Measurements from ENCODE around the gene PACSIN3. TPM values are rescaled to one million over a fixed set of nuclear protein-coding genes. Genes with fewer than 3 reads are reported as not detected.

PACSIN3 gene
- total RNA-seq, 2 donors from 2014 or later = 48.0 to 66.6 TPM

DNA sequence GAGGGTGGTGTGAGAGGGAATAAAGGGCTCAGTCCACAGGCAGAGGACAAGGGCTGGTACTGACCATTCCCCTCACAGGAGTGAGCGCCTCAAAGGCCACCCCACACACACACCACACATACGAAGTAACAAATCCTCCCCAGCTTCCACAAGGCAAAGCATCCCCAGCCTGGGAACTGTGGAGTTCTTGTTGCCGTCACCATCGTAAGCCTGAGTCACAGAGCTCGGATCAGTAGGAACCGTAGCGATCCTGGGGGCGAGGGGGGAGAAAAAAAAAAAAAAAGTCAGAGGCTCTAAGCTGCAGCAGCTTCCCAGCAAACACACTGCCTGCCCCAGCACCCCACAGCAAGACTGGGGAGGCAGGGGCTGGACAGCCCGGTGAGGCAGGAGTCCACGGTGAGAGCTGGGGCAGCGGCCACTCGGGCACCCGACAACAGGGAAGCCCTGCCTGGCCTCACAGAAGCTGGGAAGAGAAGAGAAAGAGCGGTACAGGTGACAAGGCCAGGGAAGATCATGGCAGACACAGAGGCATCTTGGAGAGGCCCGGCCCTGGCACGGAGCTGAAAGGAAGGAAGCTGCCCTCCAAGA is 20.9 kb downstream of the PACSIN3 start:
- no peak overlapping the region for H3K4me3 Mint-ChIP-seq
- WGBS, 2 experiments (ENCODE audit: insufficient coverage in 1 of 2, insufficient read length in 1 of 2) = 94% methylated on average over 16 of the region's 16 CpGs; no CpG with 5 or more reads in 1 of the 2 experiments

GRCh38 chr11:47164321-47164720 is 21.9 kb downstream of the PACSIN3 start:
- Histone ChIP-seq H3K4me1 (ENCODE audit: control insufficient read depth, insufficient read depth, low read length) (no peaks in the 10 kb centered on the region), H3K9me3 (ENCODE audit: control insufficient read depth, low read length) (no peaks in the 10 kb centered on the region), H3K27me3 (ENCODE audit: control insufficient read depth, insufficient read depth, low read length, poor library complexity, severe bottlenecking) (no peaks in the 10 kb centered on the region), H3K27ac (ENCODE audit: low read depth, low read length) (no peak overlapping the region), H3K9ac (ENCODE audit: extremely low read depth, low read length, poor library complexity, severe bottlenecking) (no peak overlapping the region), H3K36me3 (ENCODE audit: control insufficient read depth, insufficient read depth, low read length) (peaks cover 52% of the 10 kb centered on the region), H3K4me3 (ENCODE audit: low read length) (no peak overlapping the region)
- H3K27ac Mint-ChIP-seq = peak overlapping the region; percentile 37
- no peaks in the 10 kb centered on the region for H3K27me3 Mint-ChIP-seq (ENCODE audit: insufficient read depth)
- no peak overlapping the region for H3K4me3 Mint-ChIP-seq
- 92 to 100% methylated on average over 3 to 4 of the region's 4 CpGs for WGBS, 2 experiments (ENCODE audit: insufficient coverage in 1 of 2, insufficient read length in 1 of 2)
- peaks cover 42% of the 10 kb centered on the region for H3K36me3 Mint-ChIP-seq (ENCODE audit: low read depth)
- no peak for TF ChIP-seq CTCF (conservative IDR thresholded peaks at IDR 0.05)
- no peaks in the 10 kb centered on the region for H3K4me1 Mint-ChIP-seq
- DNase-seq = no peak
- no peaks in the 10 kb centered on the region for H3K9me3 Mint-ChIP-seq

More for the DNA sequence above, 20.9 kb downstream of the PACSIN3 start:
- no peaks in the 10 kb centered on the region for H3K27me3 ChIP-seq (ENCODE audit: control insufficient read depth, insufficient read depth, low read length, poor library complexity, severe bottlenecking)
- no peak overlapping the region for H3K4me3 ChIP-seq (ENCODE audit: low read length)
- H3K9ac ChIP-seq (ENCODE audit: extremely low read depth, low read length, poor library complexity, severe bottlenecking) = no peak overlapping the region
- Mint-ChIP-seq H3K9me3 (no peaks in the 10 kb centered on the region), H3K4me1 (no peaks in the 10 kb centered on the region), H3K27me3 (ENCODE audit: insufficient read depth) (no peaks in the 10 kb centered on the region), H3K36me3 (ENCODE audit: low read depth) (peaks cover 47% of the 10 kb centered on the region), H3K27ac (no peak overlapping the region)
- peaks cover 56% of the 10 kb centered on the region for H3K36me3 ChIP-seq (ENCODE audit: control insufficient read depth, insufficient read depth, low read length)
- H3K4me1 ChIP-seq (ENCODE audit: control insufficient read depth, insufficient read depth, low read length) = no peaks in the 10 kb centered on the region
- DNase-seq = no peak
- H3K9me3 ChIP-seq (ENCODE audit: control insufficient read depth, low read length) = no peaks in the 10 kb centered on the region
- TF ChIP-seq CTCF (conservative IDR thresholded peaks at IDR 0.05) = no peak
- H3K27ac ChIP-seq (ENCODE audit: low read depth, low read length) = no peak overlapping the region

GRCh38 chr11:47163898-47164297 is 22.3 kb downstream of the PACSIN3 start:
- TF ChIP-seq CTCF (conservative IDR thresholded peaks at IDR 0.05) = no peak
- peaks cover 42% of the 10 kb centered on the region for H3K36me3 Mint-ChIP-seq (ENCODE audit: low read depth)
- Histone ChIP-seq H3K27me3 (ENCODE audit: control insufficient read depth, insufficient read depth, low read length, poor library complexity, severe bottlenecking) (no peaks in the 10 kb centered on the region), H3K4me3 (ENCODE audit: low read length) (no peak overlapping the region), H3K9me3 (ENCODE audit: control insufficient read depth, low read length) (no peaks in the 10 kb centered on the region), H3K4me1 (ENCODE audit: control insufficient read depth, insufficient read depth, low read length) (no peaks in the 10 kb centered on the region), H3K36me3 (ENCODE audit: control insufficient read depth, insufficient read depth, low read length) (peaks cover 49% of the 10 kb centered on the region), H3K9ac (ENCODE audit: extremely low read depth, low read length, poor library complexity, severe bottlenecking) (no peak overlapping the region), H3K27ac (ENCODE audit: low read depth, low read length) (no peak overlapping the region)
- H3K27me3 Mint-ChIP-seq (ENCODE audit: insufficient read depth) = no peaks in the 10 kb centered on the region
- H3K4me3 Mint-ChIP-seq = no peak overlapping the region
- 95 to 99% methylated on average over 15 of the region's 15 CpGs for WGBS, 2 experiments (ENCODE audit: insufficient coverage in 1 of 2, insufficient read length in 1 of 2)
- H3K9me3 Mint-ChIP-seq = no peaks in the 10 kb centered on the region
- H3K27ac Mint-ChIP-seq = peak overlapping the region; percentile 37
- no peak for DNase-seq
- H3K4me1 Mint-ChIP-seq = no peaks in the 10 kb centered on the region
